GM12878 (cell line): ENCODE measurements around the gene ABHD6. TPM values are rescaled to one million over a fixed set of nuclear protein-coding genes. Genes with fewer than 3 reads are reported as not detected.
"Not testable (repeated sequence)": the region's sequence is repeated elsewhere in the genome, so short reads cannot be mapped to it uniquely, and the experiment has no call there.

Experiments
- ATAC-seq: fragments of 200-7000 bp; cut with Tn5 transposase; 3 replicates; pipeline ENCODE4 v1.9.1; 2020; ENCODE audit warnings: mild to moderate bottlenecking, moderate library complexity
- BruUV-seq: library from RNA; stranded (reverse); fragments of 400-500 nt; replicated peaks from 2 replicates; lab custom pipeline; 2021; lab: Mats Ljungman, UMichigan
- CTCF ChIA-PET: fragments of 300-600 bp; sonication (Branson Sonifier 250); formaldehyde crosslinking; extraction: SDS; loops from one replicate; lab custom pipeline; 2021; ENCODE audit warnings: inconsistent platforms; lab: Yijun Ruan, JAX
- POLR2A ChIA-PET: fragments of 350-600 bp; formaldehyde crosslinking; extraction: SDS; loops from one replicate; lab custom pipeline; 2021; ENCODE audit warnings: inconsistent platforms; lab: Charles Lee
- RAD21 ChIA-PET: fragments of 300-600 bp; sonication (Branson Sonifier 250); formaldehyde crosslinking; loops from one replicate; lab custom pipeline; 2023; ENCODE audit warnings: antibody characterized with exemption; ENCODE audit not compliant: unreplicated experiment; lab: Charles Lee
- SMC1A ChIA-PET: fragments of 300-600 bp; sonication (Branson Sonifier 250); formaldehyde crosslinking; loops from one replicate; lab custom pipeline; 2023; ENCODE audit not compliant: unreplicated experiment, uncharacterized antibody; lab: Charles Lee
- DNase-seq: peaks from one replicate; pipeline ENCODE4 v3.0.0-alpha.2; 2011; ENCODE audit warnings: low read depth, low spot score
- FAIRE-seq: peaks from 3 replicates; lab custom pipeline; 2011; peaks lifted over from hg19 to GRCh38; lab: Jason Lieb, UNC
- H2AFZ ChIP-seq: 2 replicates; pipeline ENCODE4 v1.6.0; 2011; ENCODE audit warnings: low read depth, low read length, control low read depth; ENCODE audit not compliant: control insufficient read depth
- H3K27ac ChIP-seq: 2 replicates; pipeline ENCODE4 v1.5.1; 2011; ENCODE audit warnings: control low read depth; ENCODE audit not compliant: control insufficient read depth, insufficient read depth
- H3K27me3 ChIP-seq, 2 experiments: replicated peaks in 1 of 2; 2 replicates each; pipeline versions ENCODE4 v1.6.0 to v1.6.1; 2011; ENCODE audit warnings: low read length in 1 of 2; ENCODE audit not compliant: control insufficient read depth in 2 of 2, insufficient read depth in 2 of 2
- H3K36me3 ChIP-seq, 2 experiments: 2 replicates each; pipeline ENCODE4 v1.5.1; 2011; ENCODE audit warnings: low read length in 1 of 2; ENCODE audit not compliant: control insufficient read depth in 2 of 2, insufficient read depth in 2 of 2
- H3K4me1 ChIP-seq: 2 replicates; pipeline ENCODE4 v1.6.1; 2011; ENCODE audit warnings: mild to moderate bottlenecking, low read length, moderate library complexity, mixed read lengths; ENCODE audit not compliant: control insufficient read depth, insufficient read depth
- H3K4me2 ChIP-seq: 2 replicates; pipeline ENCODE4 v1.6.0; 2011; ENCODE audit warnings: control low read depth; ENCODE audit not compliant: control insufficient read depth, insufficient read depth
- H3K4me3 ChIP-seq: fragments of 200-600 bp; sonication (generic); 2 replicates; pipeline ENCODE4 v1.5.1; 2016
- H3K79me2 ChIP-seq: 2 replicates; pipeline ENCODE4 v1.6.0; 2011; ENCODE audit warnings: low read length; ENCODE audit not compliant: control insufficient read depth, insufficient read depth
- H3K9ac ChIP-seq: 2 replicates; pipeline ENCODE4 v1.8.0; 2011; ENCODE audit warnings: low read length, control low read depth, mixed read lengths; ENCODE audit not compliant: control insufficient read depth, insufficient read depth
- H3K9me3 ChIP-seq: replicated peaks from 3 replicates; pipeline ENCODE4 v1.5.1; 2011; ENCODE audit warnings: mild to moderate bottlenecking, low read length; ENCODE audit not compliant: control insufficient read depth, insufficient read depth
- H4K20me1 ChIP-seq: 2 replicates; pipeline ENCODE4 v1.6.0; 2011; ENCODE audit not compliant: control insufficient read depth, insufficient read depth
- RELB ChIP-seq: fragments of 450-650 bp; IDR thresholded peaks from 2 replicates; pipeline ENCODE4 v1.6.1; 2017; ENCODE audit warnings: low read depth, mild to moderate bottlenecking, moderate library complexity
- WGBS: methylation state at CpG from one replicate; pipeline ENCODE4 v1.1.6; 2016; ENCODE audit warnings: low lambda C conversion rate; ENCODE audit not compliant: insufficient replicate concordance, insufficient coverage; ENCODE audit errors: missing lambda C conversion rate; 5-methylcytosine and 5-hydroxymethylcytosine counted together
- in situ Hi-C: fragments of 300-500 bp; cut with MboI; formaldehyde crosslinking; loops from 9 replicates; pipeline ENCODE4 v1.14.3; 2018; ENCODE audit warnings: mixed read lengths
- intact Hi-C: fragments of 100-400 bp; cut with micrococcal nuclease; formaldehyde crosslinking; loops from one replicate; pipeline ENCODE4 v1.14.2; 2022; ENCODE audit not compliant: unreplicated experiment
- polyA plus RNA-seq, 11 experiments: library from polyadenylated mRNA; depleted of rRNA in 4 of 11; unstranded in 6 of 11; stranded (reverse) in 5 of 11; fragments of >200 nt; fragmentation: Nextera tagmentation in 4 of 11; fragmentation: Illumina TruSeq in 1 of 11; extraction: Ambion mirVana in 4 of 11; extraction: Trizol in 1 of 11; gene quantifications; 1 replicate in 1 of 11; 2 replicates in 10 of 11; pipeline versions ENCODE4 v1.2.1 to v1.2.3, GENCODE V29; 2011 to 2016; ENCODE audit warnings: inconsistent platforms in 2 of 11, missing spikeins in 2 of 11, low read depth in 1 of 11
- total RNA-seq, 4 experiments: library from RNA; depleted of rRNA in 3 of 4; stranded (reverse); fragments of >200 nt in 3 of 4; fragmentation: Illumina TruSeq in 1 of 4; extraction: Trizol in 1 of 4; gene quantifications; 2 replicates each; pipeline versions ENCODE4 v1.2.1 to v1.2.3, GENCODE V29; 2013 to 2021

ABHD6 gene
- total and polyA plus RNA-seq, 10 of the 15 experiments (the other 5 are each of a cell fraction or from before 2014, with no cell fraction given), result 1.4 to 33.2 (median 3.2) TPM

- not testable (repeated sequence) for BruUV-seq, H3K79me2 ChIP-seq, H3K36me3 ChIP-seq, FAIRE-seq, ATAC-seq, H3K4me3 ChIP-seq, H3K9me3 ChIP-seq, H2AFZ ChIP-seq, H3K4me2 ChIP-seq, DNase-seq, H3K27me3 ChIP-seq, H3K9ac ChIP-seq, H4K20me1 ChIP-seq
- RAD21 ChIA-PET, result interaction anchor here (0.6 to 8.1 kb wide), 8 partner anchors 13 to 152 kb away, joined by 3 to 285 read pairs (median 7); partner anchors contain the start of genes DNASE1L3, HTD2 and RPP14
- in situ Hi-C loops (loop anchor here (25.0 kb wide), 1 partner anchor 1186 kb away; no protein-coding TSS in a partner anchor), intact Hi-C loops (loop anchor here (2.0 kb wide), 1 partner anchor 13 kb away; no protein-coding TSS in a partner anchor)
- Histone ChIP-seq H3K4me1 (peaks cover 50% of the 10 kb centered on the region), H3K27ac (peak overlapping the region; percentile 11)
- CTCF ChIA-PET, result interaction anchor here (0.7 to 25.2 kb wide), 4 partner anchors 13 to 105 kb away, joined by 3 to 655 read pairs (median 6); partner anchors contain the start of genes DNASE1L3, HTD2 and RPP14
- POLR2A ChIA-PET, result interaction anchor here (0.6 to 17.1 kb wide), 11 partner anchors 11 to 423 kb away, joined by 3 to 491 read pairs (median 4); partner anchors contain the start of genes DNASE1L3 and HTD2
- 78% methylated on average over 3 of the region's 3 CpGs for WGBS
- TF ChIP-seq RELB, result peak; percentile 19; the same call in 1 of the 2 replicates
- SMC1A ChIA-PET, result interaction anchor here (1.0 to 12.6 kb wide), 6 partner anchors 12 to 98 kb away, joined by 4 to 510 read pairs (median 12); partner anchors contain the start of gene DNASE1L3
Measured at GRCh38 chr3:58201451-58201850, 36.1 kb upstream of the ABHD6 start.
